Activated CD4-positive, alpha-beta memory T cell treated with anti-CD3 and anti-CD28 coated beads for 36 hours (primary cell): ENCODE measurements around the gene SERPINF2. TPM values are rescaled to one million over a fixed set of nuclear protein-coding genes. Genes with fewer than 3 reads are reported as not detected.
"Not testable (repeated sequence)": the region's sequence is repeated elsewhere in the genome, so short reads cannot be mapped to it uniquely, and the experiment has no call there.

Source experiments
- CTCF ChIA-PET: fragments of 350-600 bp; sonication (Branson Sonifier 250); formaldehyde crosslinking; loops from one replicate; lab custom pipeline; 2021; ENCODE audit warnings: antibody characterized with exemption, inconsistent platforms; lab: Charles Lee
- POLR2A ChIA-PET: fragments of 350-600 bp; sonication (Branson Sonifier 250); formaldehyde crosslinking; loops from one replicate; lab custom pipeline; 2021; ENCODE audit warnings: antibody characterized with exemption; lab: Charles Lee
- DNase-seq: peaks from one replicate; pipeline ENCODE4 v3.0.0-alpha.2; 2020
- H3K27ac Mint-ChIP-seq: one replicate; pipeline ENCODE4 v1.8.0; 2021; ENCODE audit warnings: mixed read lengths
- H3K27me3 Mint-ChIP-seq: one replicate; pipeline ENCODE4 v1.8.0; 2021; ENCODE audit warnings: mixed read lengths
- H3K36me3 Mint-ChIP-seq: one replicate; pipeline ENCODE4 v1.8.0; 2021; ENCODE audit warnings: mixed read lengths
- H3K4me1 Mint-ChIP-seq: one replicate; pipeline ENCODE4 v1.8.0; 2021; ENCODE audit warnings: low read depth, mixed read lengths
- H3K4me3 Mint-ChIP-seq: one replicate; pipeline ENCODE4 v1.8.0; 2021; ENCODE audit warnings: mild to moderate bottlenecking, mixed read lengths
- H3K9me3 Mint-ChIP-seq: one replicate; pipeline ENCODE4 v1.8.0; 2021; ENCODE audit warnings: mixed read lengths
- intact Hi-C: fragments of 100-400 bp; cut with micrococcal nuclease; formaldehyde crosslinking; loops from one replicate; pipeline ENCODE4 v1.15.1; 2023
- total RNA-seq, 2 experiments: library from RNA; stranded (reverse); gene quantifications; one replicate each; pipeline ENCODE4 v1.2.3, GENCODE V29; 2021

SERPINF2 gene
- total RNA-seq, 2 experiments from 2014 or later: not detected

DNA sequence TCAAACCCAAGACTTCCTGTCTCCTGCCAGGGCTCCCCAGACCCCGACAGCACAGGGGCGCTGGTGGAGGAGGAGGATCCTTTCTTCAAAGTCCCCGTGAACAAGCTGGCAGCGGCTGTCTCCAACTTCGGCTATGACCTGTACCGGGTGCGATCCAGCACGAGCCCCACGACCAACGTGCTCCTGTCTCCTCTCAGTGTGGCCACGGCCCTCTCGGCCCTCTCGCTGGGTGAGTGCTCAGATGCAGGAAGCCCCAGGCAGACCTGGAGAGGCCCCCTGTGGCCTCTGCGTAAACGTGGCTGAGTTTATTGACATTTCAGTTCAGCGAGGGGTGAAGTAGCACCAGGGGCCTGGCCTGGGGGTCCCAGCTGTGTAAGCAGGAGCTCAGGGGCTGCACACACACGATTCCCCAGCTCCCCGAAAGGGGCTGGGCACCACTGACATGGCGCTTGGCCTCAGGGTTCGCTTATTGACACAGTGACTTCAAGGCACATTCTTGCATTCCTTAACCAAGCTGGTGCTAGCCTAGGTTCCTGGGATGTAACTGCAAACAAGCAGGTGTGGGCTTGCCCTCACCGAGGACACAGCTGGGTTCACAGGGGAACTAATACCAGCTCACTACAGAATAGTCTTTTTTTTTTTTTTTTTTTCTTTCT lies 27.3 kb downstream of the SERPINF2 start:
- Mint-ChIP-seq H3K27ac (no peak overlapping the region), H3K27me3 (no peaks in the 10 kb centered on the region), H3K4me3 (no peak overlapping the region), H3K4me1 (peaks cover 2% of the 10 kb centered on the region), H3K36me3 (no peaks in the 10 kb centered on the region), H3K9me3 (no peaks in the 10 kb centered on the region)
- ChIA-PET POLR2A (no interaction called here), CTCF (no interaction called here)
- intact Hi-C loops: no loop called here
- no peak for DNase-seq

DNA sequence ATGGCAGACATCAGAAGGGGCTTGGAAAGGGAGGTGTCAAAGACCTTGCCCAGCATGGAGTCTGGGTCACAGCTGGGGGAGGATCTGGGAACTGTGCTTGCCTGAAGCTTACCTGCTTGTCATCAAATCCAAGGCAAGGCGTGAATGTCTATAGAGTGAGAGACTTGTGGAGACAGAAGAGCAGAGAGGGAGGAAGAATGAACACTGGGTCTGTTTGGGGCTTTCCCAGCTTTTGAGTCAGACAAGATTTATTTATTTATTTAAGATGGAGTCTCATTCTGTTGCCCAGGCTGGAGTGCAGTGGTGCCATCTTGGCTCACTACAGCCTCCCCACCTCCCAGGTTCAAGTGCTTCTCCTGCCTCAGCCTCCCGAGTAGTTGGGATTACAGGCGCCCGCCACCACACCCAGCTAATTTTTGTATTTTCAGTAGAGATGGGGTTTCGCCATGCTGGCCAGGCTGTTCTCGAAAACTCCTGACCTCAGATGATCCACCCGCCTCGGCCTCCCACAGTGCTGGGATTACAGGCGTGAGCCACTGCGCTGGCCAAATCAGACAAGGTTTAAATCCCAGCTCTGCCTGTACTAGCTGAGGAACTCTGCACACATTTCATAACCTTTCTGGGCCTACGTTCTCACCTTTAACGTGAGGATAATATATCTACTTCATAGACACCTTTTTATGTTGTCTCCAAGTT lies 30.5 kb downstream of the SERPINF2 start:
- DNase-seq, H3K4me3 Mint-ChIP-seq, H3K27ac Mint-ChIP-seq, H3K27me3 Mint-ChIP-seq, H3K4me1 Mint-ChIP-seq, intact Hi-C loops, POLR2A ChIA-PET, H3K36me3 Mint-ChIP-seq, H3K9me3 Mint-ChIP-seq: not testable (repeated sequence)
- CTCF ChIA-PET: interaction anchor here (1.5 kb wide), 1 partner anchor 56 kb away, joined by 3 read pairs; no protein-coding TSS in a partner anchor

DNA sequence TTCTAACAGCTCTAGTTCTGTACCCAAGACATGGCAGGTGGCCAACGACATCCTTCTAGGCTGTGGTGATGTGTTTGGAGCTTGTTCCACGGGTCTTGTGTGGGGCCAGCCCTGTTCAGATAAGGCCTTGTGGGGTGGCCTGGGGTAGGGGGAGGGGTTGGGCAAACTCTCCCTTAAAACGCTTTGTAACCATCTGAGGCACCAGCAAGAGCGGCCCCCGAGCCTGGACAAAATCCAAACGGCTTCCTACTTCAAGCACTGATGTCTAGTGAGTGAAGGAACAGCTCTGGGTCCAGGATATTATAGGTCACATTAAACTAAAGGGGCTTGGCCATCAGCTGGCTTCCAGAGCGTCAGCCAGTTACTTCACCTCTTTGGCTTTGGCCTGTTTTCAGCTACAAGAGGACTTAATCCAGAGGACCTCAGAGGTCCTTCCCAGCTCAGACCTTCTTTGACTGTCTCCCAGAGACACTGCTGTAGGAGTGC lies 31.1 kb downstream of the SERPINF2 start:
- DNase-seq: no peak
- H3K4me1 Mint-ChIP-seq: peaks cover 2% of the 10 kb centered on the region
- no peaks in the 10 kb centered on the region for H3K9me3 Mint-ChIP-seq
- no peak overlapping the region for H3K27ac Mint-ChIP-seq
- ChIA-PET POLR2A (no interaction called here), CTCF (interaction anchor here (1.5 kb wide), 1 partner anchor 57 kb away, joined by 3 read pairs; no protein-coding TSS in a partner anchor)
- intact Hi-C loops: no loop called here
- H3K4me3 Mint-ChIP-seq: no peak overlapping the region
- H3K36me3 Mint-ChIP-seq: peaks cover 3% of the 10 kb centered on the region
- H3K27me3 Mint-ChIP-seq: no peaks in the 10 kb centered on the region

DNA sequence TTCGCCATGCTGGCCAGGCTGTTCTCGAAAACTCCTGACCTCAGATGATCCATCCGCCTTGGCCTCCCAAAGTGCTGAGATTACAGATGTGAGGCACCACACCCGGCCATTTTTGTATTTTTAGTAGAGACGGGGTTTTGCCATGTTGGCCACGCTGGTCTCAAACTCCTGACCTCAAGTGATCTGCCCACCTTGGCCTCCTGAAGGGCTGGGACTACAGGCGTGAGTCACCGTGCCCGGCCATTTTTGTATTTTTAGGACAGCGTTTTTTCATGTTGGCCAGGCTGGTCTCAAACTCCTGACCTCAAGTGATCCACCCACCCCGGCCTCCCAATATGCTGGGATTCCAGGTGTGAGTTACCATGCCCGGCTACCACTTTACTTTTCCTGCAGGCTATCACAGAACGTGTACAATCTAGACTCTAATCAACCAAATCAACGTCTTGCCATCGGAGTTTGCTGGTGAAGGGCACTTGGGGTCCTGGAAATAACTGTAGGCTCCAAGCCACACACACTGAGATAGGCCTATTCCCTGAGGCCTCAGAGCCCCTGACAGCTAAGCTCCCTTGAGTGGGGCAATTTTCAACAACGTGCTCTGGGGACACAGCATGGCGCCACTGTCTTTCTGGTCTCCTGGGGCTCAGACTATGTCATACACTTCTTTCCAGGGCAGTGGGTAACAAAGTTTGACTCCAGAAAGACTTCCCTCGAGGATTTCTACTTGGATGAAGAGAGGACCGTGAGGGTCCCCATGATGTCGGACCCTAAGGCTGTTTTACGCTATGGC lies 31.9 kb downstream of the SERPINF2 start:
- no peaks in the 10 kb centered on the region for H3K9me3 Mint-ChIP-seq
- H3K27me3 Mint-ChIP-seq: no peaks in the 10 kb centered on the region
- no peak for DNase-seq
- no peak overlapping the region for H3K27ac Mint-ChIP-seq
- no peak overlapping the region for H3K4me3 Mint-ChIP-seq
- H3K4me1 Mint-ChIP-seq: peaks cover under 1% of the 10 kb centered on the region
- intact Hi-C loops: no loop called here
- peaks cover 3% of the 10 kb centered on the region for H3K36me3 Mint-ChIP-seq
- POLR2A ChIA-PET: no interaction called here
- CTCF ChIA-PET: no interaction called here

DNA sequence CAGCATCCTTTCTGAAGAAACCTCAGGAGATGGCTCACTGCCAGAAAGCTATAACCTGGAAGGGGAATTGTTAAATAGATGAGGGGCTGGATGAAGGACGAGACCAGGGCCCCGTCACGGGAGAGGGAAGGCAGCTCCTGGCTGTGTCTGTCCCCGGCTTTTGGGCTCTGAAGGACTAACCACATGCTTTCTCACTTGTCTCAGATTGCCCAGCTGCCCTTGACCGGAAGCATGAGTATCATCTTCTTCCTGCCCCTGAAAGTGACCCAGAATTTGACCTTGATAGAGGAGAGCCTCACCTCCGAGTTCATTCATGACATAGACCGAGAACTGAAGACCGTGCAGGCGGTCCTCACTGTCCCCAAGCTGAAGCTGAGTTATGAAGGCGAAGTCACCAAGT lies 33.7 kb downstream of the SERPINF2 start:
- H3K4me1 Mint-ChIP-seq: no peaks in the 10 kb centered on the region
- no peaks in the 10 kb centered on the region for H3K9me3 Mint-ChIP-seq
- H3K4me3 Mint-ChIP-seq: no peak overlapping the region
- DNase-seq: no peak
- H3K27ac Mint-ChIP-seq: no peak overlapping the region
- H3K27me3 Mint-ChIP-seq: no peaks in the 10 kb centered on the region
- ChIA-PET CTCF (no interaction called here), POLR2A (no interaction called here)
- H3K36me3 Mint-ChIP-seq: peaks cover 9% of the 10 kb centered on the region
- intact Hi-C loops: no loop called here

DNA sequence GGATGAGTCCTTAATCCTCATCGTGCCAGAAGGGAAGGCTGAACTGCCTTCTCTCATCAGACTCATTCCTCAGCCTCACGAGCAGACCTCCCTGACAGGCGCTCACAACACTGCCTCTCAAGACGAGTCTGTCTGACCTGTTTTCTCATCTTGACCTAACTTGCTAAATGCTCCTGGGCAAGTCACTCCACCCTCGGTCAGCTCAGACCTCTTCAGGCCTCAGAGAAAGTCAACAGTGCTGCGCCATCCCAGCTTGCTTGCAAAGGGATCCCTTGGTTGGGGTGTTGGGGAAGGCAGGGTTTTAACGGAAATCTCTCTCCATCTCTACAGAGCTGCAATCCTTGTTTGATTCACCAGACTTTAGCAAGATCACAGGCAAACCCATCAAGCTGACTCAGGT lies 34.2 kb downstream of the SERPINF2 start:
- POLR2A ChIA-PET: no interaction called here
- CTCF ChIA-PET: no interaction called here
- intact Hi-C loops: no loop called here
- peaks cover 13% of the 10 kb centered on the region for H3K36me3 Mint-ChIP-seq
- no peaks in the 10 kb centered on the region for H3K27me3 Mint-ChIP-seq
- H3K4me1 Mint-ChIP-seq: no peaks in the 10 kb centered on the region
- no peak overlapping the region for H3K27ac Mint-ChIP-seq
- DNase-seq: no peak
- H3K9me3 Mint-ChIP-seq: no peaks in the 10 kb centered on the region
- no peak overlapping the region for H3K4me3 Mint-ChIP-seq

DNA sequence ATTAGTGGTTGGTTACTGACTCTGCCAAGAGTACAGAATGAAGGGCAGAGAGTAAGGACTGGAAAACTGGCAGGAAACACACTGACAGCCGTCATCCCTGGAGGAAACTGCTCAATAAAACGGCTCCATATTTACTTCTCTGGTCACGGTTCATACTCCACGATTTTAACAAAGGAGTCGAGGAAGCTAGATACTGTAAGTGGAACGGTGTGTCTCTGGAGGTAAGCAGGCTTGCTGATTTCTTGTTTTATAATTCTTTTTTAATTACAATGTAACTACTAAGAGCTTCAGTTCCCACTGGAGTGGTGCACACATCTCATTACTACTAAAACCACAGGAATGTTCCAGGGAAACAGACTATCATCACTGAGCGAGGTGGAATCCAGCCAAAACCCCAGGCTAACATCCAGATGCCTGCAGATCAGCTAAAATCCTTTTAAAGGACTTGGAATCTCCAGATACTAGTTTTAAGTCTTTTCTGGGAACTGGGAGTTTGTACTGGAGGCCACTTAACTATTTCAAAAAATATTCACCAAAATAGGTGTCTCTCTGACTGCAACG lies 37.0 kb downstream of the SERPINF2 start:
- H3K4me3 Mint-ChIP-seq: no peak overlapping the region

DNA sequence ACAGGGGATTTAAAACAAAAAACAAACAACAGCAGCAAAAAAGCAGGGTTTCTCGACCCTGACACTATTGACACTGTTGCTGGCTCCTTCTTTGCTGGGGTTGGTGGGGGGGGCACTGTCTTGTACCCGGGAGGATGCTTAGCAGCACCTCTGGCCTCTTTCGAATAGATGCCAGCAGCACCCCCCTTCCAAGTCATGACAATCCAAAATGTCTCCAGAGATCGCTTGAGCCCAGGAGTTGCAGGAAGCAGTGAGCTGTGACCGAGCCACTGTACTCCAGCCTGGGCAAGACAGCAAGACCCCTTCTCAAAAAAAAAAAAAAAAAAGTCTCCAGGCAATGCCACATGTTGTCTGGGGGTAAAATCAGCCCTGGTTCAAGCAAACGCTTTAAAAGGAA lies 39.5 kb downstream of the SERPINF2 start:
- Mint-ChIP-seq H3K4me3 (no peak overlapping the region), H3K27me3 (no peaks in the 10 kb centered on the region), H3K27ac (no peak overlapping the region), H3K9me3 (no peaks in the 10 kb centered on the region), H3K4me1 (no peaks in the 10 kb centered on the region), H3K36me3 (peaks cover 43% of the 10 kb centered on the region)
- DNase-seq: no peak
- POLR2A ChIA-PET: no interaction called here
- intact Hi-C loops: no loop called here
- CTCF ChIA-PET: no interaction called here

More for the DNA sequence above, 37.0 kb downstream of the SERPINF2 start:
- no peaks in the 10 kb centered on the region for H3K27me3 Mint-ChIP-seq
- H3K4me1 Mint-ChIP-seq: no peaks in the 10 kb centered on the region
- ChIA-PET CTCF (no interaction called here), POLR2A (no interaction called here)
- intact Hi-C loops: no loop called here
- peaks cover 35% of the 10 kb centered on the region for H3K36me3 Mint-ChIP-seq
- no peaks in the 10 kb centered on the region for H3K9me3 Mint-ChIP-seq
- H3K27ac Mint-ChIP-seq: no peak overlapping the region
- no peak for DNase-seq

DNA sequence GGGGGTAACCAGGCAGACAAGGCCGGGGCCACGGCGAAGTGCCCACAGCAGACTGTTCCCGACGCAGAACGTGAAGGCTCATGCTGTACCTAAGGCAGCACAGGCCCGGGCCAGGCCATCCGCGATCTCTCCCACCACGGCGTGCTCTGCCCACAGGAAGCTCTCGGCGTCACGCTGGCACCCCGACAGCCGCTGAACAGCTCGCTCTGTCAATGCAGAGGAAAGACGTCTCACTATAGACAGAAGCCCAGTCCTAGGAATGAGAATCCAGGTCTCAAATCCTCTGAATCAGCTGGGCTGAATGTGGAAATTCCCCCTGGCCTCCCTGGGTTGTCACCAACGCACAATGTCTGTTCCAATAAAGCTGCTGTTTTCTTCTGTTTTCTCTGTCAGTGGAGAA lies 40.6 kb downstream of the SERPINF2 start:
- H3K4me3 Mint-ChIP-seq: no peak overlapping the region
- intact Hi-C loops: no loop called here
- POLR2A ChIA-PET: no interaction called here
- H3K27ac Mint-ChIP-seq: no peak overlapping the region
- peaks cover 41% of the 10 kb centered on the region for H3K36me3 Mint-ChIP-seq
- CTCF ChIA-PET: interaction anchor here (0.8 to 3.1 kb wide), 4 partner anchors 32 to 67 kb away, joined by 3 to 17 read pairs (median 6); no protein-coding TSS in a partner anchor
- DNase-seq: no peak
- no peaks in the 10 kb centered on the region for H3K4me1 Mint-ChIP-seq
- H3K9me3 Mint-ChIP-seq: no peaks in the 10 kb centered on the region
- H3K27me3 Mint-ChIP-seq: no peaks in the 10 kb centered on the region

DNA sequence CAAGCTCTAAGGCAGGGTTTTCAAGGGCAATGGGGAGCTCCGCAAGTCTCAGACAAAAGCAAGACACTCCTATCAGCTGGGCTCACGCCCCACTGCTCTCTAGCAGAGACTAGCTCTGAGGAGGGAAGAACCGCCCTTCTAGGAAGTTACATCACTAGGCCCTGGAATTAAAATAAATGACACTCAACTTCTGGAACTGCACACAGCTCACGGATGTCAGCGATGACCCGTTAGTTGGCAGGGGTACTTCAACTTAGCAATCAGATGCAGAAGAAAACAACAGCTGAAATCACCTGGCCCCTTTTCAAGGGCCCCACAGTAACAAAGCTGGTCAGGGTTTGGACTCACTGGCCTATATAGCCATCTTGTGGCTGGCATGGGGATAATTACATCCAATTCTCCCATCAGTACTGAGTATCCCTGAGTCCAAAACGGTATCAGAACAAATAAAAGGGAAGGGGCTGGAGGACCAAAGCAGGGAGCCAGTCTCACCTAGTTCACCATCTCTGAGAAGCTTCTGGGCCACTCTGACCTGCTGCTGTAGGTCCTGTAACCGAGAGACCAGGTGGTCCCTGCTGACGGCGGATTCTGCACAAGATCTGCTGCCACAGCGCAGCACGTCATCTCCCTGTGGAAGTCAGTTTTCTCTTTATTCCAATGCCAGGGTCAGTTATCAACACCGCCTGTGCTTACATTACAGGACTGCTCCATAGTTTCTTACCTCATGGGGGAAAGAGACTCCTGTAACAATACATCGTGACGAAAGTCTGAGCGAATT lies 41.4 kb downstream of the SERPINF2 start:
- no peak overlapping the region for H3K27ac Mint-ChIP-seq
- ChIA-PET POLR2A (no interaction called here), CTCF (interaction anchor here (0.8 to 3.1 kb wide), 4 partner anchors 33 to 67 kb away, joined by 3 to 17 read pairs (median 6); no protein-coding TSS in a partner anchor)
- H3K4me3 Mint-ChIP-seq: no peak overlapping the region
- no peak for DNase-seq
- H3K4me1 Mint-ChIP-seq: no peaks in the 10 kb centered on the region
- no peaks in the 10 kb centered on the region for H3K9me3 Mint-ChIP-seq
- intact Hi-C loops: no loop called here
- no peaks in the 10 kb centered on the region for H3K27me3 Mint-ChIP-seq
- H3K36me3 Mint-ChIP-seq: peaks cover 41% of the 10 kb centered on the region

DNA sequence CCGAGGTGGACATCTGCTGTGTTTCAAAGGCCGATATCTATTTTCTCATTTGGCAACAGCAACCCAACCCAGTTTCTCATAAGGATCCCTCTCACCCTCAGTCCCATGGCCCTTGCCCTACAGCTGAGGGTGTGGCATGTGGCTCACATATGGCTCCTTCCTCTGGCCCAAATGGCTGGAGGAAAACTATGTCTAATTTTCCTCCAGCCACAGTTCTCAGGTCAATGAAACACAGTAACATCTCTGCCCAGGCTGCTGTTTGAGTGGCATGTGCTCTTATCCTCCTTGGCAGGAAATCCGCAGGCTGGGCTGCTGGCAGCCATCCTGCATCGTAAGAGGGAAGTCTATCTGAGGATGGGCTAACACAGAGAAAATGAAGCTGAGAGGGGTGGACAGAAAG lies 43.3 kb downstream of the SERPINF2 start:
- intact Hi-C loops: no loop called here
- Mint-ChIP-seq H3K27ac (no peak overlapping the region), H3K36me3 (peaks cover 37% of the 10 kb centered on the region), H3K9me3 (no peaks in the 10 kb centered on the region), H3K4me1 (no peaks in the 10 kb centered on the region), H3K27me3 (no peaks in the 10 kb centered on the region), H3K4me3 (no peak overlapping the region)
- POLR2A ChIA-PET: no interaction called here
- no peak for DNase-seq
- CTCF ChIA-PET: interaction anchor here (3.1 kb wide), 1 partner anchor 64 kb away, joined by 17 read pairs; no protein-coding TSS in a partner anchor
